ENCODE measurements around the gene IL4R.
"Not testable (repeated sequence)": the region's sequence is repeated elsewhere in the genome, so short reads cannot be mapped to it uniquely, and the experiment has no call there.

The IL4R gene

GRCh38 chr16:27326738-27327585 is 13.2 kb downstream of the IL4R start:
- ATAC-seq: peak; percentile 67
- peaks cover 100% of the 10 kb centered on the region for H3K36me3 Mint-ChIP-seq
- H3K9me3 Mint-ChIP-seq: no peaks in the 10 kb centered on the region

GRCh38 chr16:27327586-27327915 is 13.8 kb downstream of the IL4R start:
- Mint-ChIP-seq H3K36me3 (peaks cover 100% of the 10 kb centered on the region), H3K9me3 (no peaks in the 10 kb centered on the region), H3K4me3 (peak overlapping the region; percentile 61), H3K4me1 (peaks cover 72% of the 10 kb centered on the region), H3K27ac (peak overlapping the region; percentile 90)
- no peak for ATAC-seq
- DNase-seq (ENCODE audit: low spot score in 2 of 2): no peak

More at GRCh38 chr16:27326738-27327585, 13.2 kb downstream of the IL4R start:
- Mint-ChIP-seq H3K4me1 (peaks cover 78% of the 10 kb centered on the region), H3K27ac (peak overlapping the region; percentile 90), H3K4me3 (peak overlapping the region; percentile 61)
- no peak for DNase-seq (ENCODE audit: low spot score in 2 of 2)

- peaks cover 100% of the 10 kb centered on the region for H3K36me3 Mint-ChIP-seq
- ATAC-seq (no peak), DNase-seq (ENCODE audit: low spot score in 2 of 2) (no peak)
- peak overlapping the region; percentile 74 for H3K27ac Mint-ChIP-seq
- H3K4me1 Mint-ChIP-seq: peaks cover 67% of the 10 kb centered on the region
- no peak overlapping the region for H3K4me3 Mint-ChIP-seq
- H3K9me3 Mint-ChIP-seq: no peaks in the 10 kb centered on the region
Measured at GRCh38 chr16:27328937-27329336, 15.2 kb downstream of the IL4R start.

- Mint-ChIP-seq H3K4me1 (peaks cover 67% of the 10 kb centered on the region), H3K36me3 (peaks cover 100% of the 10 kb centered on the region), H3K27ac (peak overlapping the region; percentile 74)
- not testable (repeated sequence) for ATAC-seq; DNase-seq (ENCODE audit: low spot score in 2 of 2); H3K9me3 Mint-ChIP-seq; H3K4me3 Mint-ChIP-seq
Measured at GRCh38 chr16:27329376-27330079, 15.8 kb downstream of the IL4R start.

GRCh38 chr16:27330542-27330941 is 16.8 kb downstream of the IL4R start:
- Mint-ChIP-seq H3K9me3 (no peaks in the 10 kb centered on the region), H3K4me1 (peaks cover 65% of the 10 kb centered on the region), H3K4me3 (no peak overlapping the region), H3K36me3 (peaks cover 100% of the 10 kb centered on the region), H3K27ac (peak overlapping the region; percentile 12)
- no peak for ATAC-seq
- no peak for DNase-seq (ENCODE audit: low spot score in 2 of 2)

- DNase-seq (ENCODE audit: low spot score in 2 of 2): no peak
- no peaks in the 10 kb centered on the region for H3K9me3 Mint-ChIP-seq
- H3K4me3 Mint-ChIP-seq: no peak overlapping the region
- ATAC-seq: no peak
- H3K36me3 Mint-ChIP-seq: peaks cover 100% of the 10 kb centered on the region
- peaks cover 61% of the 10 kb centered on the region for H3K4me1 Mint-ChIP-seq
- H3K27ac Mint-ChIP-seq: no peak overlapping the region
Measured at GRCh38 chr16:27332105-27332504, 18.3 kb downstream of the IL4R start.

GRCh38 chr16:27333104-27333503 is 19.3 kb downstream of the IL4R start:
- ATAC-seq (no peak), DNase-seq (ENCODE audit: low spot score in 2 of 2) (no peak)
- Mint-ChIP-seq H3K9me3 (no peaks in the 10 kb centered on the region), H3K4me3 (no peak overlapping the region), H3K27ac (no peak overlapping the region), H3K36me3 (peaks cover 100% of the 10 kb centered on the region), H3K4me1 (peaks cover 55% of the 10 kb centered on the region)

- Mint-ChIP-seq H3K36me3 (peaks cover 100% of the 10 kb centered on the region), H3K4me1 (peaks cover 54% of the 10 kb centered on the region), H3K4me3 (no peak overlapping the region)
Measured at GRCh38 chr16:27333549-27333948, 19.8 kb downstream of the IL4R start.

GRCh38 chr16:27334192-27334764 is 20.5 kb downstream of the IL4R start:
- DNase-seq (ENCODE audit: low spot score in 2 of 2) (no peak), ATAC-seq (no peak)
- H3K27ac Mint-ChIP-seq: no peak overlapping the region
- peaks cover 47% of the 10 kb centered on the region for H3K4me1 Mint-ChIP-seq
- peaks cover 100% of the 10 kb centered on the region for H3K36me3 Mint-ChIP-seq
- no peaks in the 10 kb centered on the region for H3K9me3 Mint-ChIP-seq
- no peak overlapping the region for H3K4me3 Mint-ChIP-seq

More at GRCh38 chr16:27333549-27333948, 19.8 kb downstream of the IL4R start:
- no peak for ATAC-seq
- H3K9me3 Mint-ChIP-seq: no peaks in the 10 kb centered on the region
- H3K27ac Mint-ChIP-seq: no peak overlapping the region
- no peak for DNase-seq (ENCODE audit: low spot score in 2 of 2)

GRCh38 chr16:27334838-27335237 is 21.1 kb downstream of the IL4R start:
- DNase-seq (ENCODE audit: low spot score in 2 of 2) (no peak), ATAC-seq (no peak)
- H3K27ac Mint-ChIP-seq: no peak overlapping the region
- peaks cover 100% of the 10 kb centered on the region for H3K36me3 Mint-ChIP-seq
- no peak overlapping the region for H3K4me3 Mint-ChIP-seq
- H3K9me3 Mint-ChIP-seq: no peaks in the 10 kb centered on the region
- peaks cover 41% of the 10 kb centered on the region for H3K4me1 Mint-ChIP-seq

- H3K36me3 Mint-ChIP-seq: peaks cover 100% of the 10 kb centered on the region
- no peak overlapping the region for H3K27ac Mint-ChIP-seq
- H3K4me3 Mint-ChIP-seq: no peak overlapping the region
- DNase-seq (ENCODE audit: low spot score in 2 of 2) (no peak), ATAC-seq (no peak)
- no peaks in the 10 kb centered on the region for H3K9me3 Mint-ChIP-seq
- H3K4me1 Mint-ChIP-seq: peaks cover 35% of the 10 kb centered on the region
Measured at GRCh38 chr16:27335349-27336053, 21.7 kb downstream of the IL4R start.

- Mint-ChIP-seq H3K9me3 (no peaks in the 10 kb centered on the region), H3K36me3 (peaks cover 100% of the 10 kb centered on the region), H3K27ac (peak overlapping the region; percentile 45), H3K4me3 (no peak overlapping the region), H3K4me1 (peaks cover 42% of the 10 kb centered on the region)
- DNase-seq (ENCODE audit: low spot score in 2 of 2): no peak
- no peak for ATAC-seq
Measured at GRCh38 chr16:27337024-27337423, 23.2 kb downstream of the IL4R start.

- ATAC-seq: no peak
- Mint-ChIP-seq H3K9me3 (no peaks in the 10 kb centered on the region), H3K36me3 (peaks cover 100% of the 10 kb centered on the region), H3K4me1 (peaks cover 38% of the 10 kb centered on the region), H3K27ac (no peak overlapping the region), H3K4me3 (no peak overlapping the region)
- DNase-seq (ENCODE audit: low spot score in 2 of 2): no peak
Measured at GRCh38 chr16:27339180-27339579, 25.4 kb downstream of the IL4R start.

- no peak for ATAC-seq
- Mint-ChIP-seq H3K4me1 (peaks cover 26% of the 10 kb centered on the region), H3K36me3 (peaks cover 100% of the 10 kb centered on the region), H3K27ac (peak overlapping the region; percentile 2), H3K4me3 (no peak overlapping the region), H3K9me3 (no peaks in the 10 kb centered on the region)
- no peak for DNase-seq (ENCODE audit: low spot score in 2 of 2)
Measured at GRCh38 chr16:27340654-27341053, 26.9 kb downstream of the IL4R start.

GRCh38 chr16:27341549-27341948 is 27.8 kb downstream of the IL4R start:
- Mint-ChIP-seq H3K4me3 (no peak overlapping the region), H3K27ac (no peak overlapping the region), H3K9me3 (no peaks in the 10 kb centered on the region), H3K4me1 (peaks cover 17% of the 10 kb centered on the region), H3K36me3 (peaks cover 100% of the 10 kb centered on the region)
- no peak for ATAC-seq
- DNase-seq (ENCODE audit: low spot score in 2 of 2): no peak
